Jurkat, Clone E6-1 (cell line): ENCODE measurements around the gene SPOCK2. TPM values are rescaled to one million over a fixed set of nuclear protein-coding genes. Genes with fewer than 3 reads are reported as not detected.
"Not testable (repeated sequence)": the region's sequence is repeated elsewhere in the genome, so short reads cannot be mapped to it uniquely, and the experiment has no call there.

Source experiments
- DNase-seq: peaks from one replicate; pipeline ENCODE4 v3.0.0-alpha.2; 2011; ENCODE audit warnings: low read depth, low spot score
- H3K4me3 ChIP-seq: 2 replicates; pipeline ENCODE4 v1.5.1; 2011; ENCODE audit warnings: mild to moderate bottlenecking, low read length, control low read depth, moderate library complexity
- polyA plus RNA-seq: library from polyadenylated mRNA; unstranded; fragments of >200 nt; gene quantifications from one replicate; pipeline ENCODE4 v1.2.1, GENCODE V29; 2012; ENCODE audit warnings: missing spikeins; ENCODE audit not compliant: insufficient read length, insufficient read depth

SPOCK2 gene
- 1.2 TPM for polyA plus RNA-seq

DNA sequence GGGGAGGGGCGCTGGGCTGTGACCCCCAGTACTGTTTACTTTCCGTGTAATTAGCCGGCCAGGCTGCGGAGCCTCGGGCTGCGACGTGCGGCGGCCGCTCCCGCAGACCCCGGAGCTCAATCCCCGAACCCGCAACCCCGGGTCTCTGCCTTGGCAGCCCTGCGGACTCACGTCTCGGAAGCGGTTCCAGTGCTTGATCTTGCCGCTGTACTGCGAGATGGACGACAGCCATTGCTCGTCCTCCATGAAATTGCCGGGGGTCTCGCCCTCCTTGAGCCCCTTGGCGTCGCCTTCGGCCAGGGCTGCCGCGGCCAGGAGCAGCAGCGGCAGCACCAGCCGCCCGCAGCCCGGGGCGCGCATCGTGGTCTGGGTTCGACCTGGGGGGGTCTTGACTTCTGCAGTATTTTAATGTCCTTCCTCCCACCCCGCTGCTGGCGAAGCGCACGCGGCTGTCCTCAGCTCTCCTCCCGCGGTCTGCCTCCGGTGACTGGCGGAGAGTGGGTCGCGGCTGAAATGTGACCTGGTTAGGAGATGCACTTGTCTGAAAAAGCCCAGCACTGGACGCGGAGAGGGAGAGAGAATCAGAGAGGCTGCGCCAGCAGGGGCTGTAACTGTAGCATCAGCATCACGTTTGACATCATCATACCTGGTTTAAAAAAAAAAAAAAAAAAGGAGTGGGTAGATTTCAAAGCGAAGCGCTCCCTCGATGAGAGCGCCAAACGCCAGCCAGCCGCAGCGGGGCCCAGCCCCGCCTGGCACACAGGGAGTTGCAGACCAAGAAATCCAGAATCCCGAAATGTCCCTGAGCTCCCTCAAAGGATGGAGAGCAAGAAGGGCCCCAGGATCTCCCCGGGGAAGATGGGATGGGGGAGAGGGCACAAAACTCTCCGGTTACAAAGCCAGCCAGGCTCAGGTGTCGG lies at the start of gene SPOCK2:
Gene SPOCK2 (minus strand): TSS at position 583 of the 920 bp plus-strand sequence. CDS start 223 bp downstream, at position 360.
- no peak for DNase-seq

GRCh38 chr10:72137583-72137982 lies 49.2 kb upstream of the SPOCK2 start:
- no peak overlapping the region for H3K4me3 ChIP-seq
- DNase-seq = no peak

More for the DNA sequence above, at the start of gene SPOCK2:
- H3K4me3 ChIP-seq = peak within 1 kb of the TSS; percentile 34

- not testable (repeated sequence) for DNase-seq
Observed at GRCh38 chr10:72136225-72136624, 47.9 kb upstream of the SPOCK2 start.

GRCh38 chr10:72134785-72135767 lies 46.7 kb upstream of the SPOCK2 start:
- H3K4me3 ChIP-seq = no peak overlapping the region
- no peak for DNase-seq

More at GRCh38 chr10:72136225-72136624, 47.9 kb upstream of the SPOCK2 start:
- H3K4me3 ChIP-seq = not testable (repeated sequence)

DNA sequence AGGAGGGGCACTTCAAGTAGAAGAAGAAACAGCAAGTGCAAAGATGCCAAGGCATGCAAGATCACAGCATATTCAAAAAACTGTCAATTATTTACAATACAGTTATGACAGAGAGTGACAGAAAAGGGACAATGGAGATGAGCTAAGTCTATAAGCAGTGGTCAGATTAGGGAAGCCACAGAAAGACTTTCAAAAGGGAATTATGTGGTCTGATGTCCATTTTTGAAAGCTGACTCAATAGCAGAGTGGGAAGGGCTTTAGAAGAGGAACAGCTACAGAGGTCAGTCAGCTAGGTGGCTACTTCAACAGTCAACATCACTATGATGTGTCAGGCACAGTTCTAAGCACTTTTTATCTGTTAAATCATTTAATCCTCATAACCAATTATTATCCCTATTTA lies 45.2 kb upstream of the SPOCK2 start:
- no peak overlapping the region for H3K4me3 ChIP-seq
- no peak for DNase-seq

DNA sequence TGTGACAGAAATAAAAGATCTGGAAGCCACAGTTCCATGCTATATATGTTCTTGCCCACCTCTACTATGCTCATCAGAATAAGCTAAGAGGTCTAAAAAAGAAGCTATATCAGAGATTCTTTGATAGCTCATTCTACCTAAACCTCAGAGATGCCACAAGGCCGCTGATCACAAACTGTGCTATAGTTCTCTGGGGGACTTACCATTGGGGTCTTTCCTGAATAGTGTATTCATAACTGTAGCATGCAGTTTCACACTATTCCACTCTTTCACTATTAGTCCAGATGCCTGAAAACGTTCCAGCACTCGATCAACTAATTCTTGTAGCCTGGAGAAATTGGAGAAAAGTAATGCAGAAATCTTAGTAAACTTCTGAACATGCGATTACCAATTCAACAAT lies 44.5 kb upstream of the SPOCK2 start:
- no peak for DNase-seq
- H3K4me3 ChIP-seq = no peak overlapping the region

- no peak overlapping the region for H3K4me3 ChIP-seq
- DNase-seq = no peak
Observed at GRCh38 chr10:72127571-72127970, 39.2 kb upstream of the SPOCK2 start.

- H3K4me3 ChIP-seq = no peak overlapping the region
- no peak for DNase-seq
Observed at GRCh38 chr10:72126872-72127232, 38.5 kb upstream of the SPOCK2 start.

- DNase-seq = no peak
- no peak overlapping the region for H3K4me3 ChIP-seq
Observed at GRCh38 chr10:72126184-72126871, 38.0 kb upstream of the SPOCK2 start.

DNA sequence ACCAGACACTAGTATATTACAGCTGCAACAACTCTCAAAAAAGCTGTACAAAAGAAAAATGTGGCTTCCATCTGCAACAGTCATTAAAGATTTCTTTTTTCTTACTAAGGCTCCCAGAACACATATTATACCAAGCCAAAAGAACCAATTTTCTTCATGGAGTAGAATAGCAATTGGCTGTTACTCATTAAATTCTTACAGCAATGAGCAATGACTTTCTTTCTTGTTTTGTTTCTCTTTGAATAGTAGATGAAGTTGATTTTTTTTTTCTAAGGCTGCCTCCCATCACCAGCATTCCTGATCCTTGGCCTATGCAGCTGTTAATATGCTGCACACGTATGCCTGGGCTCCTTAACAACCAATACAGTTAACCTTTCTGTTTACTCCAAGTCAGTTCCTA lies 36.6 kb upstream of the SPOCK2 start:
- no peak for DNase-seq
- H3K4me3 ChIP-seq = no peak overlapping the region

GRCh38 chr10:72124381-72124780 lies 36.0 kb upstream of the SPOCK2 start:
- no peak for DNase-seq
- no peak overlapping the region for H3K4me3 ChIP-seq

DNA sequence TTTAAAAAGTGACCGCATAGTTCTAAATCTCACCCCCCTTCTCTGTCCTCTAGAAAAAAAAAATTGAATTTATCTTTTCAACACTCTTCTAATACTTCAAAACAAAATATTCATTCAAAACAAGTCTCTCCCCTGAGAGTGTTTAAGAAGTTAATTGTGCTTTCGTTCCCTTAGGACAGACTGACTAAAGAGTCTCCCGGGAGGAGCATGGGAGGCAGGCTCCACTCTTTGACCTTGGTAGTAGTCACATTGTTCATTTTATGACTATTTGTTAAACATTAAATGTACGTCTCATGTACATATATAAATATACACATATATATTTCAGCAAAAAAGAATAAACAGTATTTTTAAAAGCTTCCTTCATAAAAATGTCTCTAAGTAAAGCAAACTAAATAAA lies 35.3 kb upstream of the SPOCK2 start:
- DNase-seq = no peak
- H3K4me3 ChIP-seq = no peak overlapping the region

- H3K4me3 ChIP-seq = no peak overlapping the region
- no peak for DNase-seq
Observed at GRCh38 chr10:72122221-72122620, 33.9 kb upstream of the SPOCK2 start.

GRCh38 chr10:72121389-72121788 lies 33.0 kb upstream of the SPOCK2 start:
- no peak overlapping the region for H3K4me3 ChIP-seq
- DNase-seq = no peak

DNA sequence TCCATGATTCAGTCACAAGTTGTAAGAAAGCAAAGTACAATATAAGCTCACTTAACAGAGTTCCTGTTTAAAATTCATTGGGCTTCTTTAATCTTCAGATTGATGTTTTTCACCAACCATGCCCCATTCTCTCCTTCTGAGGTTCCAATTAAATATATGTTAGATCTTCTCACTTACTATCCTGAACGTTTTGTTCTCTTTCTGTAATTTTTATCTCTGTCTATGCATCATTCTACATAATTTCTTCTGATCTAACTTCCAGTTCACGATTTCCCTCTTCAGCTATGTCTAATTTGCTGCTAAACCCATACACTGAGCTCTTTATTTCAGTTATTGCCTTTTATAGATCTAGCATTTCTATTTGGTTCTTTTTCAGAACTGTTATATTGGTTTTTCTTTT lies 28.0 kb upstream of the SPOCK2 start:
- no peak for DNase-seq
- H3K4me3 ChIP-seq = no peak overlapping the region

DNA sequence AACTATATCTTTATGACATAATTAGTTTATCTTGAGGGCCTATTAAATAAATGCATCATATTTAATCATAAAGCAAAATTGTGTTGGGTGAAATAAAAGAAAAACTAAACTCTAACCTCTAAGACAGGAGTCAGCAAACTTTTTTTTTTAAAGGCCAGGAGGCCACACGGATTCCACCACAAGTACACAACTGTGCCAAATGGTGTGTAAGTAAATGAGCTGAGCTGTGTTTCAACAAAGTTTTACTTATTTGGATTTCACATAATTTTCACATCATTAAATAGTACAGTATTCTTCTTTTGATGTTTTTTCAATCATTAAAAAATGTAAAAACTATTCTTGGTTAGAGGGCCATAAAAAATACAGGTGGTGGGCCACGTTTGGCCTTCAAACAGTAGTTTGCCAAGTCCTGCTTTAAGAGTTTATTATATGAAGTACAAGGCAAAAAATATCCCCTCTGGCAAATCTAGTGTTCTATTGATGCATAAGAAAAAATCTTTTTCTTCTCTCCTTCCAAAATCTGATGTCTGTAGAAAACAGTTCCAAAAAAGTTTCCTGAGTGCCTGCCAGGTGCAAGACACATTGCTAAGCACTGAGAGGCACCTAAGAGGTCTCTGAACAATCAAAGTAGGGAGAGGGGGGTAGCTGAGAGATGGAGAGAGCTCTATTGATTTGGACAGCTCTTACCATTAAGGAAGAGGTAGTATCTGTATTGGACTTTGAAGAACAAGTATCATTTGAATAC lies 26.5 kb upstream of the SPOCK2 start:
- no peak for DNase-seq
- no peak overlapping the region for H3K4me3 ChIP-seq

GRCh38 chr10:72110673-72111401 lies 22.5 kb upstream of the SPOCK2 start:
- no peak for DNase-seq

GRCh38 chr10:72109636-72110157 lies 21.3 kb upstream of the SPOCK2 start:
- no peak for DNase-seq

More at GRCh38 chr10:72110673-72111401, 22.5 kb upstream of the SPOCK2 start:
- no peak overlapping the region for H3K4me3 ChIP-seq

More at GRCh38 chr10:72109636-72110157, 21.3 kb upstream of the SPOCK2 start:
- no peak overlapping the region for H3K4me3 ChIP-seq
